ENCODE data around the gene PRAMEF11.
A peak's percentile ranks its signal among the peaks of the same experiment; 100 is the strongest.
"Not testable (repeated sequence)": the region's sequence is repeated elsewhere in the genome, so short reads cannot be mapped to it uniquely, and the experiment has no call there.

Gene PRAMEF11

DNA sequence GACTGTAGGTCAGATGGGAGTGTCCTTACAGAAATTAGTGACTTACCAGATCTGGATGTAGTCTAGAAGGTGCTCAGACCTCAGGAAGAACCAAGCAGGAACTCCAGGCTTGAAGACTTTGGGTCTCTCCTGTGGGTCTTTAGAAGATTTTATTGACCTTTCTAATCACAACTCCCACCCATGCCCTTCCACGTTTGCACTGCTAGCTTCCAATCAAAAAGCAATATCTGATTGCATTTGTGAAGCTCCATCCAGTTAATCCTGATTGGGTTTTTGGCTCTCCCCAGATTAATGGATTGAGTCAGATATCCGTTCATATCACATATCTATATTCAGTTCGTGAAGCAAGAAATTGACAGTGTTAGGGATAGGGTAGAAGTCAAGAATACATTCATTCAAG is at the start of gene PRAMEF11:
Gene PRAMEF11, minus strand, starts transcription at position 101 of the 400 bp plus-strand sequence. CDS start 2,621 bp downstream, outside the sequence.
- not testable (repeated sequence) for DNase-seq

- DNase-seq: not testable (repeated sequence)
Measured at GRCh38 chr1:12878453-12878852, 47.2 kb upstream of the PRAMEF11 start.

DNA sequence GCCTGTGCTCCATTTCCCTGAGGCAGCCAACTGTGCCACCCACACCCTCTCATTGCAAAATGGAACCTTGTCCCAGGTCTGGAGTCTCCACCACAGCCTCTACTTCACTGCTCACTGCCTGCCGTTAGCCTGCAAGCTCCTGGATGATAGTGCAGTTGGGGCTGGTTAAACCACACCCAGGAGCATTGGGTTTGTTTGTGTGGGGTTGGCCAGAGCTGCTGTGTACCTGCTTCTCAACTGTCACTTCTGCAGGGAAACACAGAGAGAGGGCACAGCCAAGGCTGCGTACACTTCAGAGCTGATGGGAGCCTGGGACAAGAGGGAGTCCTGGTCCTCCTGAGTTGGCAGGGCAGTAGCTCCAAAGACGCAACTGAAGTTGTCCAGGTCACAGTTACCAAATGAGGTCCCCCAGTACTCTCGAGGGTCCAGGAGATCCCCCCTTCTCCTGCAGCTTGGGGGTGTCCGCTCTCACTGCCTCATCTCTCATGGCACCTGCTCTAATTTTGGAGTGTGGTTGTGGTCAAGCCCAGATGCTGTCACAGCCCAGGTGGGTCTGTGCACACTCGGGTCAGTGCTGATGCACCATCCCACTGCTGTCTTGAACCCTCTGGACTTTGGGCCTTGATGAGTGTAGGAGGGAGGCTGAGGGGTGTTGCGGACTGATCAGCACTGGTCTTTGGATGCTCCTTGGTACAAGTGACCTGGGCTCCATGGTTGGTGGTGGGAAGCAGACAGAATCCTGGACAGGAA is 32.1 kb upstream of the PRAMEF11 start:
- DNase-seq: not testable (repeated sequence)

GRCh38 chr1:12856786-12857185 is 25.6 kb upstream of the PRAMEF11 start, which contains the start of gene PRAMEF2:
Gene PRAMEF2, plus strand, starts transcription at chr1:12857086. Its CDS starts 1,924 bp downstream, at chr1:12859010.
- DNase-seq: not testable (repeated sequence)

- no peak for DNase-seq
Measured at GRCh38 chr1:12851779-12852178, 20.6 kb upstream of the PRAMEF11 start.

DNA sequence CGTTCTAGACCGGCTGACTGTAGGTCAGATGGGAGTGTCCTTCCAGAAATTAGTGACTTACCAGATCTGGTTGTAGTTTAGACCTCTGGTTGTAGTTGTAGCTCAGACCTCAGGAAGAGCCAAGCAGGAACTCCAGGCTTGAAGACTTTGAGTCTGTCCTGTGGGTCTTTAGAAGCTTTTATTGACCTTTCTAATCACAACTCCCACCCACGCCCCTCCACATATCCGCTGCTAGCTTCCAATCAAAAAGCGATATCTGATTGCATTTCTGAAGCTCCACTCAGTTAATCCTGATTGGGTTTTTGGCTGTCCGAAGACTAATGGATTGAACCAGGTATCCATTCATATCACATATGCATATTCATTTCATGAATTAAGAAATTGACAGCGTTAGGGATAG is 17.4 kb upstream of the PRAMEF11 start, which contains the start of gene HNRNPCL1:
Gene HNRNPCL1, minus strand, starts transcription at position 101 of the 400 bp plus-strand sequence. CDS start 431 bp downstream, outside the sequence.
- not testable (repeated sequence) for DNase-seq

DNA sequence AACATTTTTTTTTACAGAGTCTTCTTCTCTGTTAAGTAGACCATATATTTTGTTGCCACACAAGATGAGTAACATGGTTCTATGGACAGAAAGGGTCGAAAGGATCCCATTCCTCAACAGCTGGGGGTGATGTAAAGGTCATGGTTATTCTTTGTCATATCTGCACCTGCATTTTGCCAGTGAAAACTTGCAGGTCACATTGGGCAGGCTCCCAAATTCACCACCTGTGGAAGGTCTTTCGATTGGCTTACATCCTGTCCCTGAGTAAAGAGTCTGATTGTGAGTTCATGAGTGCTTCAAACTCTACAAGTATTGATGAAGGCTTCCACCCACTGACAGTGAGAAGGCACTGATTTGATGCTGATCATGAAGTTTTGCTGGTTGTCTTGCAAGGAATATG is 2.0 kb upstream of the PRAMEF11 start:
- DNase-seq: not testable (repeated sequence)

GRCh38 chr1:12819061-12819460 is 12.1 kb downstream of the PRAMEF11 start:
- DNase-seq: not testable (repeated sequence)

DNA sequence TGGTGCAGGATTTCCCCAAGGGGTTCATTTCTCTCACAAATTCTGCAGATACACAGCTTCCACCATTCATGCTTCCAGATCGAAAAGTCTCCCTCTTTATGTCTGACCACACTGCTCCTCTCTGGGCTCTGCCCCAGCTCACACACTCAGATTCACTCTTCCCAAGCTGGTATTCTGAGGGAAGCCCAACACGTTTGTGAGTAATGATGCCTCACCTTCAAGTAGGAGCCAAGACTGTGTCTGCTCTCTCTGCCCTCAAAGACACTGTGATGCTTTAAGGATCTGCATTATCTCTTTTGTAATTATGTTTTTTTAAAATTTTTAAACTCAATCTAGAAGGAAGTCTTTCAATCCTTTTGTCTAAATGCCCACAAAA is 19.8 kb downstream of the PRAMEF11 start:
- no peak for DNase-seq

GRCh38 chr1:12810691-12811408 is 20.4 kb downstream of the PRAMEF11 start:
- no peak for DNase-seq

DNA sequence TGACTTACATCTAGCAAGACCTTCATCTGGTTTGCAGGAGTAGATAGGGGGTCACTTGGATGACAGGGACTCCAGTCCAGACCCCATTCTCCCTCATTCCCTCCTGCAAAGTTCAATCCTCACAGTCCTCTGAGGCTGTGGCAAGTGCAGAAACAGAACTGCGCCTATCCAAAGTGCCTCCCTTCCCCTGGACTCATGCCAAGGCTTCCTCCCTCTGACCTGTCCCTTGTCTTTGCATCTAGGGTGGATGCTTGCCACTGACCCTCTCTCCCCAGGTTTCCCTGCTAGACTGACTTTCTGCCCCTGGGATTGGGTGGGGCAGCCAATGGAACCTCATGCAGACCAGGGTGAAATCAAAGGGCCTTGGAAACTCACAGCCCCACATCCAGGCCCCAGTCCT is 21.3 kb downstream of the PRAMEF11 start:
- no peak for DNase-seq

DNA sequence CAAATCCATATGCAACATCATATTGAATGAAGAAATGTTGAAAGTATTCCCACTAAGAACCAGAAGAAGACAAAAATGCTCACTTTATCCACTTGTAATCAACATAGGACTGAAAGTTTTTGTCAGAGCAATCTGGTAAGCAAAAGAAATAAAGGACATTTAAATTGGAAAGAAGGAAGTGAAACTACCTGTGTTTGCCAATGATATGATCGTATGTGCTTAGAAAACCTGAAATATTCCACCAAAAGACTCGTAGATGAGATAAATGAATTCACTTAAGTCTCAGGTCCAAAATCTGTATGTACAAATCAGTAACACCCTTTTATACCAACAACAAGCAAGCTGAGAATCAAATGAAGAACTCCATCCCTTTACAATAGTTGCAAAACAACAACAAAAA is 31.5 kb downstream of the PRAMEF11 start:
- DNase-seq: no peak

DNA sequence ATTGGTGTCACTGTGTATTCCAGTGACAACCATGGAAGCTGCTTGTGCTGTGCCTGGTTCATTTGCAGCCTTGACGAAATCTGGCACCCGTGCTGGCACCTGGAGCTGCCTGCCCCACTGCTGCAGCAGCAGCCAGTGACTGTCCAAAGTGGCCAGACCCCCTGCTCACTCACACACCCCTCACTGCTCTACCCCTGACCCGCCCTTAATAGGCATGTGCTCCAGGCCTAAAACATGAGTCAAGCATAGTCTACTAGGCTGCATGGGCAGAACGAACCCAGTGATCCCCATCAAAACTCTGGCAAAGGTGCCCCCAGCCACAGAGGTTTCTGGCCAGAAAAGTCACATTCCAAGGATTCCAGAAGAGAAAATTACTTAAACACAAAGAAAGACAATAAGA is 32.3 kb downstream of the PRAMEF11 start:
- DNase-seq: no peak

DNA sequence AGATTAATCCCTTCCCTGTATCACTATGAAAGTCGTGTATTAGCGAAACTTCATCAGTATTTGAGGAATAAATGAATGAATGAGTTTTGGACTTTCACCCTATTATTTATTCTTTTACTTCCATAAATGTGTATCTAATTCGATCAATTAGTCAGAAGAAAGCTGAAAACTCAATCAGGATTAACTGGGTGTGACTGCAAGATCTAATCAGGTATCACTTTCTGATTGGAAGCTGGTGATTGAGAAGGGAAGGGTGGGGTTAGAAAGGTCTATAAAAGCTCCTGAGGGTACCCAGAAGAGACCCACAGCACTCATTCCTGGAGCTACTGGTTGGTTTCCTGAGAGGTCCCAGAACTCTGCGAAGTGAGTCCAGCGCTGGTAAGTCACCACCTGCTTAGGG is 40.1 kb downstream of the PRAMEF11 start, which contains the start of gene PRAMEF1:
Gene PRAMEF1, plus strand, starts transcription at position 301 of the 400 bp plus-strand sequence. CDS start 1,831 bp downstream, outside the sequence.
- DNase-seq: not testable (repeated sequence)

- DNase-seq: not testable (repeated sequence)
Measured at GRCh38 chr1:12784729-12785128, 46.5 kb downstream of the PRAMEF11 start.

- DNase-seq: peak; percentile 5
Measured at GRCh38 chr1:12783783-12784182, 47.4 kb downstream of the PRAMEF11 start.

GRCh38 chr1:12781488-12781887 is 49.7 kb downstream of the PRAMEF11 start:
- DNase-seq: not testable (repeated sequence)

- DNase-seq: no peak
Measured at GRCh38 chr1:12778907-12779306, 52.3 kb downstream of the PRAMEF11 start.

GRCh38 chr1:12778061-12778460 is 53.1 kb downstream of the PRAMEF11 start:
- no peak for DNase-seq

DNA sequence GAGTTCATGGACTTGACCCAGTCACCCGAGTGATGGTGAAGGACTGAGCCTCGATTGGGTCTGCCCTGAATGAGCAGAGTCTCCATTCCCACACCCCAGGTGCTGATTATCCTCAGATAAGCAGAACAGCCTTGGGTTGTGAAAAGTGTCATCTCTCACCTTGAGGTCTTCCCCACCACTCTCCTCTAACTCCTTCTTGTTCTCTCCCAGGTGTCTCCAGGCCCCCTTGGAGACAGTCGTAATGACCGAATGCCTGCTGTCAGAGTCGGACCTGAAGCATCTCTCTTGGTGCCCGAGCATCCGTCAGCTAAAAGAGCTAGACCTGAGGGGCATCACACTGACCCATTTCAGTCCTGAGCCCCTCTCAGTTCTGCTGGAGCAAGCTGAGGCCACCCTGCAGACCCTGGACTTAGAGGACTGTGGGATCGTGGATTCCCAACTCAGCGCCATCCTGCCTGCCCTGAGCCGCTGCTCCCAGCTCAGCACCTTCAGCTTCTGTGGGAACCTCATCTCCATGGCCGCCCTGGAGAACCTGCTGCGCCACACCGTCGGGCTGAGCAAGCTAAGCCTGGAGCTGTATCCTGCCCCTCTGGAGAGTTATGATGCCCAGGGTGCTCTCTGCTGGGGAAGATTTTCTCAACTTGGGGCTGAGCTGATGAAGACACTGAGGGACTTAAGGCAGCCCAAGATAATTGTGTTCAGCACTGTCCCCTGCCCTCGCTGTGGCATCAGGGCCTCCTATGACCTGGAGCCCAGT is 54.2 kb downstream of the PRAMEF11 start:
- DNase-seq: no peak

GRCh38 chr1:12775443-12775842 is 55.8 kb downstream of the PRAMEF11 start:
- DNase-seq: no peak

DNA sequence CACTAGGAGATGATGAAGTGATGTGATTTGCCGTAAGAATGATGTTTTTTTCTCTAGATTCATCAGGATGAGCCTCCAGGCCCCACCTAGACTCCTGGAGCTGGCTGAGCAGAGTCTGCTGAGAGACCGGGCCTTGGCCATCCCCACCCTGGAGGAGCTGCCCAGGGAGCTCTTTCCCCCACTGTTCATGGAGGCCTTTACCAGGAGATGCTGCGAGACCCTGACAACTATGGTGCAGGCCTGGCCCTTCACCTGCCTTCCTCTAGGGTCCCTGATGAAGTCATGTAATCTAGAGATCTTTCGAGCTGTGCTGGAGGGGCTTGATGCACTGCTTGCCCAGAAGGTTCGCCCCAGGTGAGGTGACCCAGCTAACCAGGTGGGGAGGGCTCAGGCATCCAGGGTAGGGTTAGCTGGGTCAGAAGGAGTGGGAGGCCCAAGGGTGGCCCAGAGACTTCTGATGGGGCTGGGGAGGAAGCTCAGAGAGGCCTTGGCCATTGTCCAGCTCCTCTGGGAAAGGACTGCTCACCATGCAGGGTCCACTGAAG is 56.3 kb downstream of the PRAMEF11 start:
- DNase-seq: no peak
